ENCODE results near the gene BICC1.

DNA sequence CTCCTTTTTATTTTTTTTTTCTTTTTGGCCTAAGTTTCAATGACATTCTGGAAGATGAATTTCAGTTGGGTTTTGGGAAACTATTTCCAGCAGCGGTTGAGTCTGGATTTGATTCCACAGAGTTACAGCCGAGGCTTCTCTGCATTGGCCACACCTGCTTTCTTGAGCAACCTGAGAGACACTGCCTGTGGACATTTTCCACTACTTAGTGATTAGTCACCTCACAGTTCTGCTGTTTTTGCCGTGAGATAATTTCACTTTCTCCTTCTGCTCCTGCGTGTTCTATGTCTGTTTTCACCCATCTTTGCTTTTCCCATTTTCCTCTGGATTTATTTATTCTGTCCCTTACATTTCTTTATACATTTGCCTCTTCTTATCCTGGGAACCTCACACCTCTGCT, 243.0 kb downstream of the BICC1 start:
- TF ChIP-seq POLR2A (IDR thresholded peaks at IDR 0.05) (no peak), EP300 (IDR thresholded peaks at IDR 0.05) (no peak), POLR2AphosphoS5 (IDR thresholded peaks at IDR 0.05) (no peak)
- TF ChIP-seq, protein P1, sequence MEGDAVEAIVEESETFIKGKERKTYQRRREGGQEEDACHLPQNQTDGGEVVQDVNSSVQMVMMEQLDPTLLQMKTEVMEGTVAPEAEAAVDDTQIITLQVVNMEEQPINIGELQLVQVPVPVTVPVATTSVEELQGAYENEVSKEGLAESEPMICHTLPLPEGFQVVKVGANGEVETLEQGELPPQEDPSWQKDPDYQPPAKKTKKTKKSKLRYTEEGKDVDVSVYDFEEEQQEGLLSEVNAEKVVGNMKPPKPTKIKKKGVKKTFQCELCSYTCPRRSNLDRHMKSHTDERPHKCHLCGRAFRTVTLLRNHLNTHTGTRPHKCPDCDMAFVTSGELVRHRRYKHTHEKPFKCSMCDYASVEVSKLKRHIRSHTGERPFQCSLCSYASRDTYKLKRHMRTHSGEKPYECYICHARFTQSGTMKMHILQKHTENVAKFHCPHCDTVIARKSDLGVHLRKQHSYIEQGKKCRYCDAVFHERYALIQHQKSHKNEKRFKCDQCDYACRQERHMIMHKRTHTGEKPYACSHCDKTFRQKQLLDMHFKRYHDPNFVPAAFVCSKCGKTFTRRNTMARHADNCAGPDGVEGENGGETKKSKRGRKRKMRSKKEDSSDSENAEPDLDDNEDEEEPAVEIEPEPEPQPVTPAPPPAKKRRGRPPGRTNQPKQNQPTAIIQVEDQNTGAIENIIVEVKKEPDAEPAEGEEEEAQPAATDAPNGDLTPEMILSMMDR (IDR thresholded peaks at IDR 0.05), result no peak
